Effector CD4-positive, alpha-beta T cell (primary cell): ENCODE results near the gene SLC22A7.
"Not testable (repeated sequence)": the region's sequence is repeated elsewhere in the genome, so short reads cannot be mapped to it uniquely, and the experiment has no call there.

Experiments
- DNase-seq: peaks from one replicate; pipeline ENCODE4 v3.0.0-alpha.2; 2020

SLC22A7 gene

DNA sequence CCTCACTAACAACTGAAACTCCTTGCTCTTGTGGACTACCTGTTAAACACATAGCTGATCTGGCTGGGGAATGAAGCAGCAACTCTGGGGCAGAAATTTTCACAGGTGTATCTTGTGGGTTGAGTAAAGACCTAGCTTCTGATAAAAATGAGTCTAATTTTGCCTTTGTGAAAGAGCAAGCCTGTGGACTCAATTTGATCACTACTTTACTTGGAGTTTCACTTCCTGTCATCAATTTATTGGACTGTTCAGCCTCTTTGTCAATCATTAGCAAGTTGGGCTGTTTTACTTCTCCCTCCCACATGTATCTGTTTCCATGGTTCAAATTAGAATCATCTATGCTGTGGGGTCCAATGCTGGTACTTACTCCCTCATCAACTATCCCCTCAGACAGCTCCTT, 40.2 kb downstream of the SLC22A7 start:
- no peak for DNase-seq

DNA sequence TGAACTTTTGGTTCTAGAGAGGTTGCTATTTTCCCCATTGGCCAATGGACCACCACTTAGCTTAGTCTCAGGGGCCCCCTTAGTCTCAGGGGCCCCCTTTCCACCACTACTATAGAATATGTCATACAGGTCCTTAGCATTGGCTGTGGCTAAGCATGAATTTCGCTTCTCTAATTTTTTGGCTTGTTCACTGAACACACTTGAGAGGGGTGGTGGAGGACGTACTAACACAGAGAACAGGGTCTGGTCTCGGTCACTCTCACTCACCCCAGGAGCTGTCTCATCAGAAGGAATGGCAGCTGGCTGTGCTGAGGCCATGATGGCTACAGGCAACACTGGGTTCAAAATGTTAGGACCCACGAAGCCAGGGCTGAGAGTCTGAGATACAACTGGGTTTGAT, 41.1 kb downstream of the SLC22A7 start:
- no peak for DNase-seq

DNA sequence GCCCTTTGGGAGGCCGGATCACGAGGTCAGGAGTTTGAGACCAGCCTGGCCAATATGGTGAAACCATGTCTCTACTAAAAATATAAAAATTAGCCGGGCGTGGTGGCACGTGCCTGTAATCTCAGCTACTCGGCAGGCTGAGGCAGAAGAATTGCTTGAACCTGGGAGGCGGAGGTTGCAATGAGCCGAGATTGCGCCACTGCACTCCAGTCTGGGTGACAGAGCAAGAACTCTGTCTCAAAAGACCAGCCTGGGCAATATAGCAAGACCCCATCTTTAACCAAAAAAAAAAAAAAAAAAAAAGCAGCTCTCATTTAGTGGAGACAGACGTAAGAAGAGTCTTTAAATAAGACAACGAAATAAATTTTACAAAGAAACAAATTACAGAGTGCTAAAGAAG, 48.2 kb downstream of the SLC22A7 start:
- DNase-seq, result not testable (repeated sequence)

DNA sequence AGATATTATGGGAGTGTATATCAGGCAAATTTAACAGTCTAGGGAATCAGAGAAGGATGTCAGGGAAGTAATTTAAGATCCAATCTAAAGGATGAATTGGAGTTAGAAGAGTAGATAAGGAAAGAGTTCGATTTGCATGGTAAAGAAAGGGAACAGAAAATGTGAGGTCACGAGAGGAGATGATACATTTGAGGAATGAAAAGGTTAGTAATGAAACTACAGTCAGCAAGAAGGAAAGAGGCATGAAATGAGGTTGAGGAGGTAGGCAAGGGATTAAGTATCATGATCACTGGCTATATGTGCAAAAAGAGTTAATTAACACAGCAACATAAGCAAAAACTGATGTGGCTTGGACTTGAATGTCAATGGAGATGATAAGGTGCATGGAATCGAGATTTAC, 49.0 kb downstream of the SLC22A7 start:
- DNase-seq, result no peak

- no peak for DNase-seq
These were observed 49.4 kb downstream of the SLC22A7 start for GRCh38 chr6:43347444-43347843.

GRCh38 chr6:43351951-43352350, 53.9 kb downstream of the SLC22A7 start:
- DNase-seq, result not testable (repeated sequence)
